ENCODE measurements around the gene SNUPN. TPM values are rescaled to one million over a fixed set of nuclear protein-coding genes. Genes with fewer than 3 reads are reported as not detected.

Gene SNUPN
- total RNA-seq, 1 experiment from 2014 or later: 23.5 TPM

- Histone ChIP-seq H3K4me1 (peaks cover 7% of the 10 kb centered on the region), H3K36me3 (peaks cover 6% of the 10 kb centered on the region; the same call in 1 of the 2 replicates), H3K4me3 (no peak overlapping the region), H3K27ac (no peak overlapping the region), H3K27me3 (no peaks in the 10 kb centered on the region), H3K9me3 (replicated peaks) (no peaks in the 10 kb centered on the region)
- no peak for DNase-seq
Observed at GRCh38 chr15:75622505-75622904, 3.0 kb downstream of the SNUPN start.

- Histone ChIP-seq H3K4me1 (peaks cover 7% of the 10 kb centered on the region), H3K27me3 (no peaks in the 10 kb centered on the region), H3K27ac (peak overlapping the region; percentile 47), H3K4me3 (peak overlapping the region; percentile 32), H3K36me3 (peaks cover 14% of the 10 kb centered on the region; the same call in 1 of the 2 replicates), H3K9me3 (replicated peaks) (no peaks in the 10 kb centered on the region)
- peak; percentile 33 to 61 for DNase-seq
Observed at GRCh38 chr15:75620841-75621391, 4.6 kb downstream of the SNUPN start.

- peak; percentile 44 to 68 for DNase-seq
- no peaks in the 10 kb centered on the region for H3K9me3 ChIP-seq (replicated peaks)
- H3K27ac ChIP-seq: peak overlapping the region; percentile 47
- peaks cover 16% of the 10 kb centered on the region for H3K36me3 ChIP-seq
- H3K4me1 ChIP-seq: peaks cover 7% of the 10 kb centered on the region
- no peaks in the 10 kb centered on the region for H3K27me3 ChIP-seq
- H3K4me3 ChIP-seq: peak overlapping the region; percentile 32
Observed at GRCh38 chr15:75620058-75620820, 5.3 kb downstream of the SNUPN start.

- peaks cover 7% of the 10 kb centered on the region for H3K4me1 ChIP-seq
- H3K27me3 ChIP-seq: no peaks in the 10 kb centered on the region
- H3K27ac ChIP-seq: no peak overlapping the region
- H3K36me3 ChIP-seq: peaks cover 40% of the 10 kb centered on the region
- peak; percentile 11 to 20 for DNase-seq
- H3K4me3 ChIP-seq: no peak overlapping the region
- H3K9me3 ChIP-seq (replicated peaks): no peaks in the 10 kb centered on the region
Observed at GRCh38 chr15:75616766-75617165, 8.8 kb downstream of the SNUPN start.

- Histone ChIP-seq H3K4me3 (no peak overlapping the region), H3K4me1 (no peaks in the 10 kb centered on the region), H3K27ac (no peak overlapping the region), H3K9me3 (replicated peaks) (no peaks in the 10 kb centered on the region), H3K36me3 (peaks cover 9% of the 10 kb centered on the region), H3K27me3 (no peaks in the 10 kb centered on the region)
- no peak for DNase-seq
Observed at GRCh38 chr15:75606711-75607699, 18.5 kb downstream of the SNUPN start.

- no peaks in the 10 kb centered on the region for H3K9me3 ChIP-seq (replicated peaks)
- peaks cover 10% of the 10 kb centered on the region for H3K36me3 ChIP-seq
- H3K27ac ChIP-seq: no peak overlapping the region
- H3K4me1 ChIP-seq: no peaks in the 10 kb centered on the region
- H3K4me3 ChIP-seq: no peak overlapping the region
- H3K27me3 ChIP-seq: no peaks in the 10 kb centered on the region
- no peak for DNase-seq
Observed at GRCh38 chr15:75606026-75606425, 19.5 kb downstream of the SNUPN start.

- Histone ChIP-seq H3K27me3 (no peaks in the 10 kb centered on the region), H3K27ac (no peak overlapping the region), H3K9me3 (replicated peaks) (no peaks in the 10 kb centered on the region), H3K36me3 (peaks cover 31% of the 10 kb centered on the region), H3K4me1 (no peaks in the 10 kb centered on the region), H3K4me3 (no peak overlapping the region)
- DNase-seq: no peak
Observed at GRCh38 chr15:75599401-75599800, 26.1 kb downstream of the SNUPN start.

GRCh38 chr15:75598361-75598760 lies 27.2 kb downstream of the SNUPN start:
- Histone ChIP-seq H3K27me3 (no peaks in the 10 kb centered on the region), H3K36me3 (peaks cover 31% of the 10 kb centered on the region), H3K4me1 (no peaks in the 10 kb centered on the region), H3K27ac (no peak overlapping the region), H3K9me3 (replicated peaks) (no peaks in the 10 kb centered on the region), H3K4me3 (no peak overlapping the region)
- no peak for DNase-seq

- Histone ChIP-seq H3K4me1 (no peaks in the 10 kb centered on the region), H3K4me3 (no peak overlapping the region), H3K27me3 (no peaks in the 10 kb centered on the region), H3K36me3 (peaks cover 31% of the 10 kb centered on the region), H3K9me3 (replicated peaks) (no peaks in the 10 kb centered on the region), H3K27ac (no peak overlapping the region)
- no peak for DNase-seq
Observed at GRCh38 chr15:75597667-75598341, 27.7 kb downstream of the SNUPN start.

GRCh38 chr15:75596703-75597345 lies 28.7 kb downstream of the SNUPN start:
- no peak for DNase-seq
- Histone ChIP-seq H3K36me3 (peaks cover 31% of the 10 kb centered on the region), H3K9me3 (replicated peaks) (no peaks in the 10 kb centered on the region), H3K4me3 (no peak overlapping the region), H3K27ac (no peak overlapping the region), H3K4me1 (no peaks in the 10 kb centered on the region), H3K27me3 (no peaks in the 10 kb centered on the region)

- Histone ChIP-seq H3K4me1 (no peaks in the 10 kb centered on the region), H3K27ac (no peak overlapping the region), H3K4me3 (no peak overlapping the region), H3K36me3 (peaks cover 19% of the 10 kb centered on the region), H3K27me3 (no peaks in the 10 kb centered on the region), H3K9me3 (replicated peaks) (no peaks in the 10 kb centered on the region)
- DNase-seq: no peak
Observed at GRCh38 chr15:75594276-75594675, 31.2 kb downstream of the SNUPN start.

GRCh38 chr15:75591655-75592364 lies 33.7 kb downstream of the SNUPN start:
- no peak for DNase-seq
- 0 out of 2 replicates have a peak, but pooled peaks cover 2% of the 10 kb centered on the region for H3K9me3 ChIP-seq (replicated peaks)

GRCh38 chr15:75590239-75590638 lies 35.3 kb downstream of the SNUPN start:
- no peaks in the 10 kb centered on the region for H3K4me1 ChIP-seq
- H3K9me3 ChIP-seq (replicated peaks): 0 out of 2 replicates have a peak, but pooled peaks cover 2% of the 10 kb centered on the region
- no peak overlapping the region for H3K4me3 ChIP-seq
- no peak overlapping the region for H3K27ac ChIP-seq
- 0 out of 2 replicates have a peak, but pooled peaks cover 2% of the 10 kb centered on the region for H3K36me3 ChIP-seq
- no peak for DNase-seq
- no peaks in the 10 kb centered on the region for H3K27me3 ChIP-seq

More at GRCh38 chr15:75591655-75592364, 33.7 kb downstream of the SNUPN start:
- no peak overlapping the region for H3K4me3 ChIP-seq
- peaks cover 11% of the 10 kb centered on the region; the same call in 1 of the 2 replicates for H3K36me3 ChIP-seq
- no peaks in the 10 kb centered on the region for H3K4me1 ChIP-seq
- H3K27ac ChIP-seq: no peak overlapping the region
- H3K27me3 ChIP-seq: no peaks in the 10 kb centered on the region
